NCI-H345 treated with DMSO at 0.1 percent for 48 hours (cell line): ENCODE measurements around the gene HMG20B.

Source experiments
- DNase-seq: peaks from one replicate; lab custom pipeline; 2025; ENCODE audit not compliant: unreplicated experiment; lab: John Stamatoyannopoulos, UW

HMG20B gene

DNA sequence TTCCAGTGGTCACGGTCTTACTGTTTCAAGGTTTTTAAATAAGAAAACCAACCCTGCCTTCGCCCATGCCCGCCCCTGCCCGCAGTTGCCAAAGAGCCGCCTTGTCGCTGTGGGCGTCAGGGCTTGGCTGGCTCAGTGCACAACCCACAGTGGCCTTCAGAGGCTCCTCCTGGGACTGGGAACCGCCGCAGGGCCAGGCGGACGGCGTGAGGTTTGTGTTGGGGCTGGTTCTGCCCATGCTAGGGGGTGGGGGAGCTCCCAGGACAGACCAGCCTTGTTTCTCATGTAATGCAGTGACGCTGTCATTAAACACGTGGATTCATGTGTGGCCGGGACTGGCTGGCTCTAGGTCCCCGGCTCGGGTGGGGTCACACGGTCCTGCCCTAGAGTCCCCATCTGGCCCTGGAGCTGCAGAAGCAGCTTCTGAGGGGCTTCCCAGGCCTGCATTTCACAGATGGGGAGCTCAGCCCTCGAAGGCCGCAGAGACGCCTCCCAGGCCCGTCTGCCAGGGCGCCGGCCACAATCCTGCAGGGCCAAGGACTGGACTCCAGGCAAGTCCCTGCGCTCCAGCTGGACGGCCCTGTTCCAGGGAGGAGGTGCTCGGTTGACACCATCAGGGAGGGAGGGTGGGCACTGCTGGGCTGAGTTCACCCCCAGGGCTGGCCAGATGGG lies 36.2 kb upstream of the HMG20B start:
- no peak for DNase-seq

DNA sequence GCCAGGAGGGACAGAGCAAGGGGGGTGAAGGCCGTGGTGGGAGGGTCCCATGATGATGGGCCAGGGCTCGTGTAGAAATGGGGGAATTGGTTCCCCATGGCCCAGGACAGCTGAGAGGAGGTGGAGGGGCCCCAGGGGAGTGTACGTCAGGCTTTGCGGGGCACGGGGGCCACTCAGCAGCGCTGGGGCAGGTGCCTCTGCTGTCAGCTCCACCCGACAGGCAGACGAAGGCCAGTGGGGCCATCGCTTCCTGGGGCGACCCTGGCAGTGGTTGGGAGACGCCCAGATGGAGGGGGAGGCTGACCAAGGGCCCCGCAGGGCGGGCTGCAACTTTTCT lies 35.7 kb upstream of the HMG20B start:
- no peak for DNase-seq

DNA sequence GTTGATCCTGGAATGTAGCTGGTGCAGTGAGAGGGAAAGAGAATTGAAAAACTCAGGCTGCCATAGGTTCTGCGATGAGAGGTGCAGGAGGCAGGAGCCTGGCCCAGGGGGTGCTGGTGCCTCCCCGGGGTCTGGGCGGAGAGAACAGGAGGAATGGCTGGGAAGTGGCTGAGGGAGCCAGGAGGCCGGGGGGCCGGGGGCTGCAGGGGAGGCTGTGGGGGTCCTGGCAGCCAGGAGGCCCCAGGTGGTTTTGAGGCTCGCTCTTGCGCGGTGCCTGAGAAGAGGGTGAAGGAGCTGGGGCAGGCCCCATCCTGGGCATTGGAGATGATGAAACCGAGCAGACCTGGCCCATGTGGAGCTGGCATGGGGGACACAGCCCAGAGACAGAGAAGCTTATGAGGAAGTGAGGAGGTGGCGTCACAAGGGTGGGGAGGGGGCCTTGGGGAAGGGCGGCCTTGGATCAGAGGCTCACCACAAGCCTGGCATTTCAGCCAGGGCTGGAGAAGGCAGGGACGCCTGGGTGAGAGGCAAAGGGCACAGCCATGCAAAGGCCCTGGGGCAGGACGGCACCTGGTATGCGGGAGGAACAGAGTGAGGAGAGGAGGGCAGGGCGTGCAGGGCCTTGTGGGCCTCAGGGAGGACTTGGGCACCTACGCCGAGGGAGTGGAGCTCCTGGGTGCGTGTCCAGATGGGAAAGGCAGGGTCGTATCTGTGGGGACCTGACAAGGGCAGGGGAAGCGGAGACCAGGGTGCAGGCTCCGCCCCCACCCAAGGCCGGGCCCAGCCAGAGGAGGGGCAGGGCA lies 35.1 kb upstream of the HMG20B start:
- DNase-seq: no peak

DNA sequence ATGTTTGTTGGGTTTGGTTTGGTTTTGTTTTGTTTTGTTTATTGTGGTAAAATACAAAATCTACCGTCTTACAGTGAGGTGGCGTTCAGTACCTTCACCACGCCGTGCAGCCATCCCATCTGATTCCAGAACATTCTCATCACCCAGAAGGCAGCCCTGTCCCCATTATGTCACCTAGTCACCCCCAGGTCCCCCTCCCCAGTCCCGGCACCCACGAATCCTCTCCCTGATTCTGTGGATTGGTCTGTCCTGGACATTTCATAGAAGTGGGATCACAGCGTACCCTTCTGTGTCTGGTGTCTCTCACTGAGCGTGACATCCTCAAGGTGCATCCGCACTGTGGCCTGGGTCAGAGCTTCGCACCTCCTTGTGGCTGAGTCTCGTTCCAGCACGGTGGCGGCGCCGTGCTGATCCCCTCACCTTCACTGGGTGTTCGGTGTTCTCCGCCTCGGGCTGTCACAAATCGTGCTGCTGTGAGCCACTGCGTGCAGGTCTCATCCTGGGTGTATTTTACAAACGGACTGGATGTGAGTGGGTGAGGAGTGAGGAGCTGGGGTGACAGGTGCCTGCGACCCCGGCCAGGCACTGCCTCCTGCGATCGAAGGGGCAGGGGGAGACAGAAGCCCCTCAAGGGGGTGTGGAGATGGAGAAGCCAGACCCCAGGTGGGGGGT lies 34.4 kb upstream of the HMG20B start:
- no peak for DNase-seq

DNA sequence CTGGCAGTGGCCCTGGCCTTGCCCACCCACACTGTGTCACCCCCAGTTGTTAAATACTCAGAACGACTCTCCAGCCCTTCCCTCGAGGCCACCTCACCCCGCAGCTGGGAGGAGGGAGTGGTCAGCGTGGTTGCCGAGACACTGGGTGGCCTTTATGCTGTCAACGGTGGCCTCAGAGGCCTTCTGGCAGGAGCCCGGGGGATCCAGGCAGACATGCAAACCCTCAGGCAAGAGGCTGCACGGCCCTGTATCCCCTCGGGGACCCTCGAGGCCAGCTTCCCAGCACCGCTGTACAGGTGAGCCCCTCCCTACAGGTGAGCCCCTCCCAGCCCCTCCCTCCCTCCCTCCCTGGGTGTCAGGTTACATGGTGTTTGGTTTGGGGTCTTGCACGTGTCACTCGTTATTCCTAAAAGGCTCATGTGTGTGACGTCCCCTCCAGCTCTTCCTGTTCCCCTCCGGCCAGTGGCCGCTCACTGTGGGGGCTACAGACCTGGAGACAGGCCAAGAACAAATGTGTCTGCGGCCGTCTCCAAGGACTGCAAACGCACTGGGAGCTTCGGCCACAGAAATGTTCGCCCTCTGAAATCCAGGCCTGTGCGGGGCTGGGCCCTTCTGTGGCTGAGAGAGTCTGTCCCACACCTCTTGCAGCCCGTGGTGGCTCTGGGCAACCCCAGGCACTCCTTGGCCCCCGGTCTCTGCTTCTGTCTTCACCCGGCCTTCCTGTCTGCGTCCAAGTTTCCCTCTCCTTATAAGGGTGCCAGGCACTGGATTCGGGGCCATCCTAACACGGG lies 33.6 kb upstream of the HMG20B start, which contains the start of gene TEKTIP1:
TSS of gene TEKTIP1 (plus strand) at position 210 of the 791 bp plus-strand sequence. CDS start at position 214, 4 bp downstream.
- no peak for DNase-seq

DNA sequence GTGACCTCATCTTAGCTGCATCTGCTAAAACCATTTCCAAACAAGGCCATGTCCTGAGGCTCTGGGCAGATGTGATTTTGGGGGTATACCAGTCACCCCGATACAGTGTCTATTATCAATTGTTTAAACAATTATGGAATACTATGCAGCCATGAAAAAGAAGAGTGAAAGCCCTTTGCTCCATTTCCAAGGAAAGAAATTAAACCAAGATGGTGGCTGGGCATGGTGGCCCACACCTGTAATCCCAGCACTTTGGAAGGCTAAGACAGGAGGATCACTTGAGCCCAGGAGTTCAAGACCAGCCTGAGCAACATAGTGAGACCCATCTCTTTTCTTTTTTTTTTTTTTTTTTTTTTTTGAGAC lies 33.0 kb upstream of the HMG20B start:
- DNase-seq: no peak

DNA sequence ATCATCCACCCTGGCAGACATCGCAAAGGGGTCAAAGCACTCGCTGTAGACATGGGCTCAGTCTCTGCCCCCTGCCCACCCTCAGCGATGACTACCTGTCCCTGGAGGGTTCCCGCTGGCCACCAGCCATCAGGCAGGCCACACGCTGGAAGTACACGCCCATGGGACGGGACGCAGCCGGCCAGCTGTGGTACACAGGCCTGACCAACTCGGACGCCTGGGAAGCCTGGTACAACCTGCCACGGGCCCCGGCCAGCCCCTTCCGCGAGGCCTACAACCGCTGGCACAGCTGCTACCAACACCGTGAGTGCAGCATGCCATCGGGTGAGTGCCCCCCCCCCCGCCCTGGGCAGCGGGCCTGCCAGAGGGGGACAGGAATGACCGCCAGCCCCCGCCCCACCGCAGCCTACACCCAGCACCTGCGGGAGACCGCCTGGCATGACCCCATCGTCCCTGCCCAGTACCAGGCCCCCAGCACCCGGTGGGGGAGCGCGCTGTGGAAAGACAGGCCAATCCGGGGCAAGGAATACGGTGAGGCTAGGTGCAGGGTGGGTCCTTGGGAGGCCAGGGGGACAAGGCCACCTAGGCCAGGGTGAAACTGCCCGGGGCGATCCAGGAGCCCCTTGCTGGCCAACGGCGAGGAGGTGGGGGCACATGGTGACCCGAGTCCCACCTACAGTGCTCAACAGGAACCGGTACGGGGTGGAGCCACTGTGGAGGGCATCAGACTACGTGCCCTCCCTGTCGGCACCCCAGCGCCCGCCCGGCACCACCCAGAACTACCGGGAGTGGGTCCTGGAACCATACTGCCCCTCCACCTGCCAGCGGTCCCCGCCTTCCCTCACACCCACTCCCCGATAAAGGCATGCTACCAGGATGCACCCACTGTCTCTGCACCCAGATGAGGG lies 29.3 kb upstream of the HMG20B start:
- DNase-seq: no peak

DNA sequence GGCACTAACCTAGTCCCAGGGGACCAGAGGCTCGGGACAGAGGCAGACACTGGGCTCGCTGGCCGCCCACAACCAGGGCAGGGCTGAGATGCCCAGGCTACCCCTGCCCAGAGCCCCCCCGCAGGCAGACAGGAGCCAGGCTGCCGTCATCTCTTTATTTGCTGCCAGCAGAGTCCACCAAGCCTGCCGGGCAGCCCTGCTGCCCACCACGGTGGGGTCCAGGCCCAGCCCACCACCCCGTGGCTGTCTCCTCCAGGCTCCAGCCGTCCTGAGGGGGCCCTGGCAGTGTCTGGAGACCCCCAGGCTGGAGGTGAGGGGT lies 28.7 kb upstream of the HMG20B start:
- no peak for DNase-seq

DNA sequence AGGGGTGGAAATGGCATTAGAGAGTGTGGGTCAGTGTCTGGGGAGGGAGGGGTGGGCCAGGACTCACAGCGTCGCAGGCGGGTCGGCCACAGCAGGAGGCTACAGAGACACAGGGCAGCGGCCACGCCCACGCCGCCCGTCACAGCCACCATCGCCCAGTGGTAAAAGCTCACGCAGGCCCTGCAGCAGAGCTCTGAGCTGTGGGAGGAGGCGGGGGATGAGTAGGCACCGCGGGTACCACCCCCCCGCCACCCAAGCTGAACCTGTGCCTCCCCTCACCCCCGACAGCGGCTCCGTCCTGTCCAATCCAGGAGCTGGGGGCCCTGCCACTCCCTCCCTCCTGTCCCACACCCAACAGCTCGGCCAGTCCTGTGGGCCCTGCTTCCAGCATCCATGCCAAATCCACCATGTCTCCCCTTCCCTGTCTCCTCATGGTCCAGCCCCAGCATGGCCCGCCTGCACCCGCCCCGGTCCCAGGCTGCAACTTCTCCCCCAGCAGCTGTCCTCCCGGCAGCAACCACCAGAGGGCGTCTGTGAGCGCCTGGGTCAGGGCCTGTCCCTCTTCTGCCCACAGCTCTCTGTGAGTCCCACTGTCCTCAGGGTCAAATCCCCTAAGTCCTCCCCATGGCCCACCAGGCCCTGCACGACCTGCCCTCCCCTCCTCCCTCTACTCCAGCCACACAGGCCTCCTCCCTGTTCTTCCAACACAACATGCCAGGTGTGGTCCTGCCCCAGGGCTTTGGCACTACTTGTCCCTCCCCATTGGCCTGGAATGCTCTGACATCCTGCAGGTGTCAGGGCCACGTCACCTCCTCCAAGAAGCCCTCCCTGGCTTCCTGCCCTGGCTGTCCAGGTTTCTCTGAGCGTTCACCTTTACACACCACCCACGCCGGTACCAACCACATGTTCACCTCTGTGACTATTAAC lies 27.7 kb upstream of the HMG20B start:
- DNase-seq: no peak

DNA sequence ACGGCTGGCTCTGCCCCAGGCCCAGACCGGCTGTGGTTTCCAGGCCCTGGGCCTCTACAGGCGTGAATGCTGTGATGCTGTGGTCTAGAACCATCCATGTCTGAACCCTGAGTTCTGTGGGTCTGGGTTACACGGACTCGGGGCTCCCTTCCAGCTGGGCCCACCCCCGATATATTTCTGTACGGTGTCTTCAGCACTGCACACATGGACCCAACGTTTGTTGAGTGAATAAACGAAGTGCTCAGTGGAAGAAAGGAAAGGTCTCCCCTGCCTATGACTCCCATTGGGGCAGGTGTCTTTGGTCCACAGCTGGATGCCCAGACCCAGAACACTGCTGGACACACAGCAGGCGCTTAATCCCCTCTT lies 27.1 kb upstream of the HMG20B start:
- no peak for DNase-seq

DNA sequence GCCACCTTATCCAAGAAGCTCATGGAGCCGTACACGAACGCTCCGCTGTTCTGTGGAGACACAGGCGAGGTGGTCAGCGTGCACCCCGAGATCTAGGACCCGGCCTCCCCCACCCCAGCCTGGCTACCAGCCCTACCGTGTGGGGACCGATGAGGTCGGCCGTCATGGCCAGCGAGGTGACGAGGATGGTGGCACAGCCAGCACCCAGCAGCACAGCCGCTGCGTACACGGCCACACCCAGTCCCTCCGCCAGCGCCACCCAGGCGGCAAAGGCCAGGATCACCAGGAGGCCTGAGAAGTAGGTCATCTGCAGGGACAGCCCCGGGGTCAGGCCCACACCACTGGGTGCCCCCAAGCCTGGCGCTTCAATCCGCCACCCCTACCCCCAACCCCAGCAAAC lies 26.6 kb upstream of the HMG20B start:
- no peak for DNase-seq

DNA sequence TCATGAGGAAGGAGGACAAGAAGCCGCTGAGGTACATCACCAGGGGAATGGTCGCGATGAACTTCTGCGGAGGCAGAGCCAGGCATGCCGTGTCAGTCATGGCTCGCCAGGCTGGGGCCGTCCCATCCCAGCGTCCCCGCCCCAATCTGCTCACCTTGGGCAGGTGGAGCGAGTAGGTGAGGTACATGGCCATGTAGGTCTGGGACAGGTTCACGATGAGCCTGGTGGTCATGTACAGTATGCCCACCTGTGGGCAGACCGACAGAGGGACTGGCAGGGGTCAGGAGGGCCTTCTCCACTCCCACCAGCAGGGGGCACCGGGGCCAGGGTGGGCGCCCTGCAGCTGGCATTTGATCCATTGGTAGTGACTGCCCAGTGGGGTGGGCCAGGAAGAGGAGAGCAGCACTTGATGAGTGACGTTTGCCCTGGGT lies 25.4 kb upstream of the HMG20B start:
- no peak for DNase-seq

DNA sequence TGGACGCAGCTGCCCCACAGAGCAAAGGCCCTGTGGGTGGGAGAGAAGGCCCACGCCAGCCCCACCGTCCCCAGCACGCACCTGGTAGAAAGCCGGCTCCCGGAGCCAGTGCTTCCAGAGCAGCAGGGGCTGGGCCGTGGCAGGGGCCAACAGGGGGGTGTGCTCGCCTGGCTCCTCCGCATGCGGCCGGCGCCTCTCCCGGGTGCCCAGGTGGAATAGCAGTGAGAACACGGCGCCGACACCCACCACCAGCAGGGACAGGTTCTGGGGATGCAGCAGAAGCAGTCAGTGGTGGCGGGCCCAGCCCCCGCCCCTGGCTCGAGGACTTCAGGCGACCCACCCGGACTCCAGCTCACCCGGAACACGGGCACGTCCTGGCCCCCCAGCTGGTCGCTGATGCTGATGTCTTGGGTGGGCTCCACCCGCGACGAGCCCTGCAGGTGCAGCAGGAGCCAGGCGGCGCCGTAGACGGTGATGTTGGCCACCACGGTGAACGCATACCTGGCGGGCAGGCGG lies 24.9 kb upstream of the HMG20B start:
- no peak for DNase-seq

DNA sequence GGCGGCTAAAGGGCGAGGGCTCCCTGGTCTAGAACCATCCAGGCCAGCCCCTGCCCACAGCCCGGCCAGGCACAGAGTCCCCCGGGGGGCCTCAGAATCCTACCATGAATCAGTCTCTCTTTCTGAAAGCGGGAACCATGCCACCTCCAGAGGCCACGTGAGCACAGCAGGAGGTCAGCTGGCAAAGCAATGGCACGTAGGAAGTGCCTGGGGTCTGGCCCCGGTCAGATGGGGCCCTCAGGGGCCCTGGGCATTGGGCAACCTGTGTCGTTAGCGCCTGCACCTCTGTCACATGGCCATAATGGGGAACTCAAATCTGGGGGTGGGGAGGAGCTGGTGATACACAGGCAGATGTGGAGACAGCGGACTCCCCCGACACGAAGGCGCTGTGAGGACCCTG lies 24.1 kb upstream of the HMG20B start:
- no peak for DNase-seq

DNA sequence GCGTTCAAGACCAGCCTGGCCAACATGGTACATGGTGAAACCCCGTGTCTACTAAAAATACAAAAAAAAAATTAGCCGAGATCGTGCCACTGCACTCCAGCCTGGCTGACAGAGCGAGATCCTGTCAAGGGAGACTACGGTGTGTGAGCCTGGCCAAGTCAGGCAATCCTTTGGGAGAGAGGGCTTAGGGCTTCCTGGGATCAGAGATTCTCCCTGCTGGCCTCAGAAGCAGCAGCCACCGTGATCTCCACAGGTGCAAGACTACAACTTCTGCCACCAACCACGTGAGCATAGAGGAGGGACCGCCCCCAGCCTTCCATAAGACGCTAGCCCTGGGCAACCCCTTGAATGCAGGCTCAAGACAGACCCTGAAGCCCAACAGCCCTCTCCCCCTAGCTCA lies 22.9 kb upstream of the HMG20B start:
- DNase-seq: no peak

DNA sequence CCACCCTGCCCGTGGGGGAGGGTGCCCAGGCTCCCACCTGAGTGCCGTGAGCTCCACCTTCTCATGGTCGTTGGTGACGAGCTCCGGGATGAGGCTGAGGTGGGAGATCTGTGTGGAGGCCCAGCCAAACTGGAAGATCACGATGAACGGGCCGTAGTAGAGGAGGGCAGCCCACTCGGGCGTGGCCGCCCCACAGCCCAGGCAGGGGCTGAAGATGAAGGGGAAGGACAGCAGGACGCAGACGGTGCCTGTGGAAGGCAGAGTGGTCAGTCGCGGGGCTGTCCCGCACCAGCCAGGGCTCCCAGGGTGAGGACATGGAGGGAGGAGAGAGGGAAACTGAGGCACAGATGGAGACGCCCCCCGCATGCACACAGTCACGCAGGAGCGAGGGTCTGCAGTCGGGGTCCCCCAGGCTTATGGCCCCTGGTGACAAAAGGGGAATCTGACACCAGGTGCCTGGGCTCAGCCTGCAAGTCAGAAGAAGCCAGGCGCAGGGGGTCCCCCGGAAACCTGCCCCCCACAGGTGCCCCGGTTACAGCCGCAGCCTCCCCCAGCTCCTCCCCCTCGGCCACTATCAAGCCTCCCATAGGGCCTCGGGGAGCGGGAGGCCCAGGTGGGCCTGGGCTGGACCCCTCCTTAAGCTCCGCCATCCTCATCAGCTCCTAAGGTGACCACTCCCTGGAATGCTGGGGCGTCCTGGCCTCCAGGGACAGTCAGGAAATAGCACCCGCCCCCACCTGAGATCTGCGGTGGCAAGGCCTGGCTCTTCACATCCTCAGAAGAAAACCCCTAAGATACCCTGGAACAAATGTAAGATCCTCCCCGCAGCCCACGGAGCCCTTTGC lies 21.6 kb upstream of the HMG20B start:
- no peak for DNase-seq

DNA sequence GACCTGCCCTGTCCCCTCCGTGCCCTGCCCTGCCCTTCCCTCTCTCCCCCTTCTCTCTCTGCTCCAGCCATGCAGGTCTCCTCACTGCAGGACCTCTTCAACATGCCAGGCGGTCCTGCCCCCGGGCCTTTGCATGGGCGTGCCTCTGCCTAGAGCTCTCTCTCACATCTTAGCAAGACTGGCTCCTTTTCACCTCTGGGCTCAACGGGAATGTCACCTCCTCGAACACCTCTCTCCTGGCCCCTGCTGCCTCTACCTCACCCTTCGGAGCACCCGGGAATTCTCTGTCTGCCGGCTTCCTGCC lies 21.0 kb upstream of the HMG20B start:
- no peak for DNase-seq

DNA sequence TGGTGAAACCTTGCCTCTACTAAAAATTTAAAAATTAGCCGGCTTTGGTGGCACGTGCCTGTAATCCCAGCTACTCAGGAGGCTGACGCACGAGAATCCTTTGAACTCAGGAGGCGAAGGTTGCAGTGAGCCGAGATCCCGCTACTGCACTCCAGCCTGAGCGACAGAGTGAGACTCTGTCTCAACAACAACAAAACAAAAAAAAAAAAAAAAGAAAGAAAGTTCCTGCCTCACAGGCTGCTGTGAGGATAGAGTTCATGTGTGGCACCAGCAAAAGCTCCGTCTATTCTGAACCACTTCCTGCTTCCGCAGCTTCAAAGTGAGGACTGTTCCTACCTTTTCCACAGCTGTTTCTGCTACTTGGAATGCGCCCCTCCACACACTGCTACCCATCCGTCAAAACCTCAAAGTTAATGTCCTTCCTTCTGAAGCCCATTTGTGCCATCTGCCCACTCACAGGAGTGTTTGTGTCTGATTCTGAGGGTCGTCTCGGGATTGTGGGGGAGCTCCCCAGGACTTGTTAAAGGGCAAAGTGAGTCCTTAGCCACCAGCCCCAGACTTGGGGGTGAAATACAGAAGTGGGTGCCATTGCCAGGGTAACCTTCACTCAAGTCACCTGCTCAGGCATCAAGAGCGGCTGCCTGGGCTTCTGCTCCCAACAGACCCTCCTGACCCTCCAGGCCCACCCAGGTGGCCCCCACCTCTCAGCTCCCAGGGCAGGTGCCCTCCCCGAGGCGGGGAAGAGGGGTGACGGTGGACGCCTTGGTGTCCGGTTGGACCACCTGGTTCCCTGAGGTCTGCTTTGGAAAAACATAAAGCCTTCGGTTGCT lies 18.3 kb upstream of the HMG20B start:
- no peak for DNase-seq
